GM18526 (cell line): ENCODE measurements around the gene POLR3GL.

Source experiments
- POLR2A ChIP-seq: IDR thresholded peaks from 3 replicates; pipeline ENCODE4 v1.6.1; 2011; ENCODE audit not compliant: insufficient read length; ENCODE audit errors: extremely low read depth

POLR3GL gene

GRCh38 chr1:146012703-146013558 is 48.4 kb downstream of the POLR3GL start:
- no peak for TF ChIP-seq POLR2A

GRCh38 chr1:146013559-146013922 is 49.1 kb downstream of the POLR3GL start:
- TF ChIP-seq POLR2A = no peak

- no peak for TF ChIP-seq POLR2A
These were observed 52.4 kb downstream of the POLR3GL start for GRCh38 chr1:146016891-146017290.

- TF ChIP-seq POLR2A = no peak
These were observed 55.0 kb downstream of the POLR3GL start for GRCh38 chr1:146019231-146020057.

GRCh38 chr1:146020058-146021049 is 55.9 kb downstream of the POLR3GL start:
- no peak for TF ChIP-seq POLR2A

- TF ChIP-seq POLR2A = no peak
These were observed 56.6 kb downstream of the POLR3GL start for GRCh38 chr1:146021050-146021445.

GRCh38 chr1:146021622-146022402 is 57.3 kb downstream of the POLR3GL start, which contains the start of gene HJV:
HJV (minus strand) TSS chr1:146021735; CDS start chr1:146020231, 1,504 bp downstream.
- TF ChIP-seq POLR2A = no peak

GRCh38 chr1:146022403-146023127 is 58.1 kb downstream of the POLR3GL start:
- no peak for TF ChIP-seq POLR2A
